ENCODE results near the gene NRXN3. TPM values are rescaled to one million over a fixed set of nuclear protein-coding genes. Genes with fewer than 3 reads are reported as not detected.

NRXN3 gene
- polyA plus RNA-seq, 1 of the 3 experiments (the other 2 are of a cell fraction), result 1.6 TPM

DNA sequence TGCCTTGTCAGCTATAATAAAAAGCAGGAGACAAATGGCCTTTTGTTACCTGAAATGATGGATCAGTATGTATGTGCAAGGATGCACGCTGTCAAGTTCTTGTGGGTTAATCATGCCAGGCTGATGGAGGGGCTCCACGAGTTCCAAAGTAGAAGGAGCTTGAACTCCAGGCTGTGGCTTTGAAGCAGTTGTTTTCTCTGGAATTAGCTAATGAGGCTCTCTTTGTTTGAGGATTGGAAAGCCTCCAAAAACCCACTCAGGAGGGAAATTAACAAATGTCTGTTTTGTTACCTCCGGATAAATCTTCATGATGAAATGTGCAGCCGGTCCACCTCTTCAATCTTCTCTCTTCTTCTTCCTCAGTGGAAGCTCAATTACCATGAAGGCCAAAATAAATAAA lies 1435.7 kb downstream of the NRXN3 start (continued):
- TF ChIP-seq, protein P1, sequence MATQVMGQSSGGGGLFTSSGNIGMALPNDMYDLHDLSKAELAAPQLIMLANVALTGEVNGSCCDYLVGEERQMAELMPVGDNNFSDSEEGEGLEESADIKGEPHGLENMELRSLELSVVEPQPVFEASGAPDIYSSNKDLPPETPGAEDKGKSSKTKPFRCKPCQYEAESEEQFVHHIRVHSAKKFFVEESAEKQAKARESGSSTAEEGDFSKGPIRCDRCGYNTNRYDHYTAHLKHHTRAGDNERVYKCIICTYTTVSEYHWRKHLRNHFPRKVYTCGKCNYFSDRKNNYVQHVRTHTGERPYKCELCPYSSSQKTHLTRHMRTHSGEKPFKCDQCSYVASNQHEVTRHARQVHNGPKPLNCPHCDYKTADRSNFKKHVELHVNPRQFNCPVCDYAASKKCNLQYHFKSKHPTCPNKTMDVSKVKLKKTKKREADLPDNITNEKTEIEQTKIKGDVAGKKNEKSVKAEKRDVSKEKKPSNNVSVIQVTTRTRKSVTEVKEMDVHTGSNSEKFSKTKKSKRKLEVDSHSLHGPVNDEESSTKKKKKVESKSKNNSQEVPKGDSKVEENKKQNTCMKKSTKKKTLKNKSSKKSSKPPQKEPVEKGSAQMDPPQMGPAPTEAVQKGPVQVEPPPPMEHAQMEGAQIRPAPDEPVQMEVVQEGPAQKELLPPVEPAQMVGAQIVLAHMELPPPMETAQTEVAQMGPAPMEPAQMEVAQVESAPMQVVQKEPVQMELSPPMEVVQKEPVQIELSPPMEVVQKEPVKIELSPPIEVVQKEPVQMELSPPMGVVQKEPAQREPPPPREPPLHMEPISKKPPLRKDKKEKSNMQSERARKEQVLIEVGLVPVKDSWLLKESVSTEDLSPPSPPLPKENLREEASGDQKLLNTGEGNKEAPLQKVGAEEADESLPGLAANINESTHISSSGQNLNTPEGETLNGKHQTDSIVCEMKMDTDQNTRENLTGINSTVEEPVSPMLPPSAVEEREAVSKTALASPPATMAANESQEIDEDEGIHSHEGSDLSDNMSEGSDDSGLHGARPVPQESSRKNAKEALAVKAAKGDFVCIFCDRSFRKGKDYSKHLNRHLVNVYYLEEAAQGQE (IDR thresholded peaks at IDR 0.05; ENCODE audit: low read depth, low read length), result no peak
- TF ChIP-seq, protein P2, sequence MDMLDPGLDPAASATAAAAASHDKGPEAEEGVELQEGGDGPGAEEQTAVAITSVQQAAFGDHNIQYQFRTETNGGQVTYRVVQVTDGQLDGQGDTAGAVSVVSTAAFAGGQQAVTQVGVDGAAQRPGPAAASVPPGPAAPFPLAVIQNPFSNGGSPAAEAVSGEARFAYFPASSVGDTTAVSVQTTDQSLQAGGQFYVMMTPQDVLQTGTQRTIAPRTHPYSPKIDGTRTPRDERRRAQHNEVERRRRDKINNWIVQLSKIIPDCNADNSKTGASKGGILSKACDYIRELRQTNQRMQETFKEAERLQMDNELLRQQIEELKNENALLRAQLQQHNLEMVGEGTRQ (IDR thresholded peaks at IDR 0.05; ENCODE audit: borderline replicate concordance, low read depth, low read length), result no peak
- no peak for TF ChIP-seq TAF1 (IDR thresholded peaks at IDR 0.05; ENCODE audit: borderline replicate concordance, low read depth, low read length)
- TF ChIP-seq TEAD4 (IDR thresholded peaks at IDR 0.05; ENCODE audit: borderline replicate concordance, insufficient read depth), result no peak
- TF ChIP-seq, protein P3, sequence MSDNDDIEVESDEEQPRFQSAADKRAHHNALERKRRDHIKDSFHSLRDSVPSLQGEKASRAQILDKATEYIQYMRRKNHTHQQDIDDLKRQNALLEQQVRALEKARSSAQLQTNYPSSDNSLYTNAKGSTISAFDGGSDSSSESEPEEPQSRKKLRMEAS (IDR thresholded peaks at IDR 0.05; ENCODE audit: low read depth), result no peak

DNA sequence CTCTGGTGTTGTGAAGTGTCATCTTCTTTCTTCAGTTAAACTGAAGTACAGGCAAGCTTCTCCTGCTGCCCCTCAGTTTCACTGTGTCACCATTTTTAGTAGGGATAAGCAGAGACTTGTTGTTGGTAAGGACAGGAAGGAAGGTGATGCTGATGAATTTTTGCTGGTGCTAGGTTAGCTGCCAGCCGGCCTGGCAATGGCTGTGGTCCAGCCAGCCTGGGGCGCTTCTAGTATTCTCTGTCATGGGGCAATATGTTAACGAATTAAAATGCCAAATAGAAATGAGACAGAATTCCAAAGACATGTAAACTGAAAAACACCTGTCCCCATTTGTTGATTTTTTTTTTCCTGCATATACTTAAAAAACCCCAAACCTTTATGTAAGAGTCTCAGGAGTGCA lies 1438.3 kb downstream of the NRXN3 start:
- Histone ChIP-seq H3F3A (replicated peaks; ENCODE audit: insufficient read depth) (no peaks in the 10 kb centered on the region), H3K9ac (no peak overlapping the region), H3K9me2 (no peaks in the 10 kb centered on the region), H3K9me3 (no peaks in the 10 kb centered on the region), H2AFZ (ENCODE audit: low read depth) (no peak overlapping the region), H3K79me2 (ENCODE audit: insufficient read depth) (no peaks in the 10 kb centered on the region), H3K36me3 (replicated peaks in 1 of 2; ENCODE audit: control insufficient read depth in 1 of 2, insufficient read depth in 2 of 2, low read length in 1 of 2) (no peaks in the 10 kb centered on the region), H3K4me3 (ENCODE audit: low read depth in 2 of 2, low read length in 1 of 2) (no peak overlapping the region), H3K4me1 (ENCODE audit: control insufficient read depth in 1 of 2, insufficient read depth in 2 of 2, low read depth in 1 of 2, low read length in 1 of 2) (peaks cover 0 to 2% of the 10 kb centered on the region in 2 experiments; a peak in 1 of 4 replicates), H3K27me3 (ENCODE audit: insufficient read depth) (no peaks in the 10 kb centered on the region), H4K20me1 (ENCODE audit: insufficient read depth) (no peaks in the 10 kb centered on the region), H3K4me2 (no peak overlapping the region), H3K27ac (ENCODE audit: low read depth in 2 of 2, low read length in 1 of 2) (no peak overlapping the region)
- no peak for DNase-seq
- ChIA-PET CTCF (no interaction called here), POLR2A (no interaction called here)
- no peak for TF ChIP-seq FOXM1 (IDR thresholded peaks at IDR 0.05; ENCODE audit: low read depth)
- TF ChIP-seq RXRA (IDR thresholded peaks at IDR 0.05; ENCODE audit: borderline replicate concordance, low read depth), result no peak
- TF ChIP-seq TEAD4 (IDR thresholded peaks at IDR 0.05; ENCODE audit: borderline replicate concordance, insufficient read depth), result no peak
- TF ChIP-seq EZH2phosphoT487 (IDR thresholded peaks at IDR 0.05; ENCODE audit: borderline replicate concordance, low read depth), result no peak
- TF ChIP-seq, protein P4, sequence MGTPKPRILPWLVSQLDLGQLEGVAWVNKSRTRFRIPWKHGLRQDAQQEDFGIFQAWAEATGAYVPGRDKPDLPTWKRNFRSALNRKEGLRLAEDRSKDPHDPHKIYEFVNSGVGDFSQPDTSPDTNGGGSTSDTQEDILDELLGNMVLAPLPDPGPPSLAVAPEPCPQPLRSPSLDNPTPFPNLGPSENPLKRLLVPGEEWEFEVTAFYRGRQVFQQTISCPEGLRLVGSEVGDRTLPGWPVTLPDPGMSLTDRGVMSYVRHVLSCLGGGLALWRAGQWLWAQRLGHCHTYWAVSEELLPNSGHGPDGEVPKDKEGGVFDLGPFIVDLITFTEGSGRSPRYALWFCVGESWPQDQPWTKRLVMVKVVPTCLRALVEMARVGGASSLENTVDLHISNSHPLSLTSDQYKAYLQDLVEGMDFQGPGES (IDR thresholded peaks at IDR 0.05; ENCODE audit: low read depth, low read length), result no peak
- no peak for TF ChIP-seq NFIC (IDR thresholded peaks at IDR 0.05; ENCODE audit: borderline replicate concordance)
- no peak for TF ChIP-seq ELF1 (IDR thresholded peaks at IDR 0.05)
- no peak for TF ChIP-seq TCF12 (IDR thresholded peaks at IDR 0.05)
- TF ChIP-seq, protein P5, sequence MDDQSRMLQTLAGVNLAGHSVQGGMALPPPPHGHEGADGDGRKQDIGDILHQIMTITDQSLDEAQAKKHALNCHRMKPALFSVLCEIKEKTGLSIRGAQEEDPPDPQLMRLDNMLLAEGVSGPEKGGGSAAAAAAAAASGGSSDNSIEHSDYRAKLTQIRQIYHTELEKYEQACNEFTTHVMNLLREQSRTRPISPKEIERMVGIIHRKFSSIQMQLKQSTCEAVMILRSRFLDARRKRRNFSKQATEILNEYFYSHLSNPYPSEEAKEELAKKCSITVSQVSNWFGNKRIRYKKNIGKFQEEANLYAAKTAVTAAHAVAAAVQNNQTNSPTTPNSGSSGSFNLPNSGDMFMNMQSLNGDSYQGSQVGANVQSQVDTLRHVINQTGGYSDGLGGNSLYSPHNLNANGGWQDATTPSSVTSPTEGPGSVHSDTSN (IDR thresholded peaks at IDR 0.05), result no peak
- TF ChIP-seq FOXJ3 (CRISPR knock-in tag; IDR thresholded peaks at IDR 0.05), result no peak
- 32% methylated on average over 3 of the region's 3 CpGs for WGBS (ENCODE audit: low lambda C conversion rate)

Measured in SK-N-SH (cell line).